Fibroblast of the conjunctiva (primary cell): ENCODE results near the gene CALHM4.

Experiments used
- DNase-seq: peaks from one replicate; pipeline ENCODE4 v3.0.0-alpha.2; 2010; ENCODE audit warnings: low read depth

CALHM4 gene

GRCh38 chr6:116542426-116542825 lies 11.1 kb upstream of the CALHM4 start:
- DNase-seq, result no peak

- DNase-seq, result no peak
These were observed 10.4 kb upstream of the CALHM4 start for GRCh38 chr6:116543149-116543548.

DNA sequence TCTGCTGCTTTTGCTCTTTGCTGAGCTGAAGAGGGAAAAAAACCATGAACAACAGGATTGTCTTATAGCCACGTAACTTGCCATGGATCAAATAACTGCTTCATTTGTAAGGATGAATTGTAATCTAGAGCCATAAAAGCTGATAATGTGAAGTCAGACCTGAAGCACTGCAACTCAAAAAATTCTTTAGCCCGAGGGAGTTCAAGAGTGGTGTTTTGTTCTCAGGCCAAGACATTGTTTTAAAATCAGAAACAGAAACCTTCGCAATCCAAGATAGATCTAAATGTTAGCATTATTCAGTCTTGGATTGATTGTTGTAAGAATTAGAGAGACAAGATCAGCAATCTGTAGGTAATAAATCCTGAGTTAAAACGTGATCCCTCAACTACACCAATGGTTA lies 7.9 kb upstream of the CALHM4 start, which contains the start of gene TRAPPC3L:
Gene TRAPPC3L (minus strand): TSS at position 34 of the 400 bp plus-strand sequence. CDS start 170 bp downstream, outside the sequence.
- DNase-seq, result no peak

DNA sequence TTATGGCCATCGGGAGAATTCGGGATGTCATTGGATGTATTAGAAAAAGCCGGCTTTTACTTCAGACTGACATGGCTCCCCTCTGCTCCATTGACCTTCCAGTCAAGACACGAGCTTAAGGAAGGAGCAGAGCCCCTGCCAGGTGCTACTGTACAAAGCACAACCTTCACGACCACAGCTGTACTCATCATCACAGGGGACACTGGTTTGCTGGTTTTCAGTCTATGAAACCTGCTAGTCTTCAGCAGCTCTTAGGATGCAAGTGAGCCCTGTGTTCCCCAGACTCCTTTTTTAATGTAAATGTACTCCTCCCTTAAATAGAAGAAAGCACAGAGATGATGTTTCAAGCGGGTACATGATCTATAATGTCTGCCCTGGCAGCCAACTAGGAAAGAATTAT lies 6.2 kb upstream of the CALHM4 start:
- no peak for DNase-seq

GRCh38 chr6:116550796-116551195 lies 2.8 kb upstream of the CALHM4 start:
- DNase-seq, result no peak

DNA sequence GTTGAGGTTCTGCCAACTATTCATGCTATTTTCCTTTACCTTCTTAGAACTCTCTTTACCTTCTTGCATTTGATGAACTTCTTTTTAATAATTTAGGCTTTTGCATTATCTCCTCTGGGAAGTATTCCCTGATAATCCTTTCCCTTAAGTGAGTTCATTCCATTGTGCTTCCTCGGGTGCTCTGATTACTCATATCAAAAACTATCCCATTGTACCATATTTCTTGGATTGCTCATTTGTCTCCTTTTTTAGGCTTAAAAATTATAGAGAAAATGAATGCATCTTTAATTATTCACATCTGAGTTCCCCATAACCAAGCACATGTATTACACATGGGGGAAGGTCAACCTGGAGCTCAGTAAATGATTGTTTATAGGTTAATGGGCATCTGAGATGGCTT lies 2.5 kb downstream of the CALHM4 start:
- no peak for DNase-seq

DNA sequence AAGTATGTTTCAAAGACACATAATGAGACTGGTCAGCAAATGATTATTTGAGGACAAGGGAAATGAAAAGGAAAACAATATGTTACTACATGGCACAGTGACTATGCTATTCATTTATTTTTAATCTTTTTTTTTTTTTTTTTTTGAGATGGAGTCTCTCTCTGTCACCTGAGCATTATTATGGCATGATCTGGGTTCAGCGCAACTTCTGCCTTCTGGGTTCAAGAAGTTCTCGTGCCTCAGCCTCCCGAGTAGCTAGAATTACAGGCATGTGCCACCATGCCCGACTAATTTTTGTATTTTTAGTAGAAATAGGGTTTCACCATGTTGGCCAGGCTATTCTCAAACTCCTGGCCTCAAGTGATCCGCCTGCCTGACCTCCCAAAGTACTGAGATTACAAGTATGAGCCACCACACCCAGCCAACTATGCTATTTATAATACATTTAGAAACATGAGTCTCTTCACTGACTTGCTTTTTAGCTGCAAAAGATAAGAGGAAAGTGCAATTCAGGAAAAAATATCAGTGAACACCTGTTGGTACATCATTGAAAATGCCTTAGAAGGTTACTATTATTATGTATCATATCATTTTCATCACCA lies 3.4 kb downstream of the CALHM4 start:
- no peak for DNase-seq

DNA sequence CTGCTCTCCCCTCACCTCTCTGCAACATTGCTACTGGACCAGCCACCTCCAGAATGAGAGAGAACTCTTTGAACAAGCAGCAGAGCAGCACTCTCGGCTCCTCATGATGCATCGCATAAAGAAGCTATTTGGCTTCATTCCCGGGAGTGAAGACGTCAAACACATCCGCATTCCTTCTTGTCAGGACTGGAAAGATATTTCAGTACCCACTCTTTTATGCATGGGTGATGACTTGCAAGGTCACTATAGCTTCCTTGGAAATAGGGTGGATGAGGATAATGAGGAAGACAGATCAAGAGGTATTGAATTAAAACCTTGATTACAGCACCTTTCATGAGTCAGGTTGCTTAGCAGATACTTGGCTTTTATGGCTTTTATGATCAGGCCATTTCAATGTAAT lies 4.3 kb downstream of the CALHM4 start:
- peak; percentile 84 for DNase-seq

DNA sequence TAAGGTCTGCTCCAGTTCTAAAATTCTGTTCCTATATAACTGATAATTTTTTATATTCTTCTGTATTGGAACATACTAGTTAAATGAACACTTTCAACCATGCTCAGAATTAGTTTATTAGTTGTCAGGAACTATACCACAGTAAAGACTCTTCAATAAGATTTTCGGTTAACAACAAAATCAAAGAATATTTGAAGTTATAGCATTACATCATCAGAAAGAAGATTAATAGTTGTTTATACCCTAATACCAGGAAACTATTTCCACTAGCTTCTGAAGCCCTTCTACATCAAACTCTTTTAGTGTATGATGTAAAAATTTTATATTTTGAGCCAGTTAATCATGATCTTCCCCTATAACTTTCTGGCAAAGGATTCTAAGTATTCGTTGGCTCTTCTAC lies 6.6 kb downstream of the CALHM4 start:
- DNase-seq, result no peak

DNA sequence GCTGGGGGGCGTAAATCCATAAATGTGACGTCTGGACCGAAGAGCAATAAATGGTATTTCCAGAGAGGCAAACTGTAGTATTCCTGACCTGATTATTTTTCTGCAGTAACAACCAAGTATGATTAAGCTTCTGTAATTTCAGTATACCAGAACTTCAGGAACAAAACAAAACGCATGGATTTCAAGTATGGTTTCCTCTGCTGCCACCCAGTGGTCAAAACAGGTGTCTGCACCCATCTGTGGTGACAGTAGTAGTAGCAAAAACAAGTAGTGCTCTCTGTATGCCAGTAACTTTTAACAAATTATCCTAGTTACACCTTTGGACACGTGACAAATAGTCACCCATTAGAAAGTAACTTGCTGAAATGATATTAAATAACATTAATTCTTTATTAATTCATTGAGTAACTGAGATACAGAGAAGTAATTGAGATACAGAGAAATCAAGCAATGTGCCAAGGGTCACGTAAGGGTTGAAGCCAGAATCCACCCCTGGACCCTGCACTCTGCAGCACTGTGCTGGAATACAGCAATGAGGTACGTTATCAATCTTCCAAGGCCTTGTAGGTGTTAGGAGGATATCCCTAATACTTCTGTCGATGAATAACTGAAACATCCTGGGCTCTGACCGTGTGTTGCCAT lies 7.9 kb downstream of the CALHM4 start:
- DNase-seq, result peak; percentile 43

- DNase-seq, result no peak
These were observed 8.5 kb downstream of the CALHM4 start for GRCh38 chr6:116562019-116562403.

- no peak for DNase-seq
These were observed 9.1 kb downstream of the CALHM4 start for GRCh38 chr6:116562614-116563013.

GRCh38 chr6:116563830-116564229 lies 10.3 kb downstream of the CALHM4 start:
- no peak for DNase-seq

DNA sequence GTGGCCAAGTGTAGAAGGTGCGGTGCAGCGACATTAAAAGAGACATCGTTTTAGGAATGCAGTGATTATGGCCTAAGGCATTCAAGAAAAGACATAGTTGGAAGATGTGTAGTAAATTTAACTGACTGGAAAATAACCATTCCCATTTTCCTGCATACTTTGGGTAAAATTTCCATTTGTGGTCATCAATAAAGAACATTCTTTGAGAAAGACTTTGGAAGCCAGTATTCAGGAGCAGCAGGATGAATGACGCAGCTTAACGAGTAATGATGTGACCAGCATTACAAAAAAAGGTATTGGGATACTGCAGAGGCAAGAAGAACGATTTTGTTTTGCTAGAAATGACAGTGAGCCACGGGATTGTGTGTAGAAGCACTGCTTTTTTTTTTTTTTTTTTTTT lies 10.8 kb downstream of the CALHM4 start:
- DNase-seq, result no peak

DNA sequence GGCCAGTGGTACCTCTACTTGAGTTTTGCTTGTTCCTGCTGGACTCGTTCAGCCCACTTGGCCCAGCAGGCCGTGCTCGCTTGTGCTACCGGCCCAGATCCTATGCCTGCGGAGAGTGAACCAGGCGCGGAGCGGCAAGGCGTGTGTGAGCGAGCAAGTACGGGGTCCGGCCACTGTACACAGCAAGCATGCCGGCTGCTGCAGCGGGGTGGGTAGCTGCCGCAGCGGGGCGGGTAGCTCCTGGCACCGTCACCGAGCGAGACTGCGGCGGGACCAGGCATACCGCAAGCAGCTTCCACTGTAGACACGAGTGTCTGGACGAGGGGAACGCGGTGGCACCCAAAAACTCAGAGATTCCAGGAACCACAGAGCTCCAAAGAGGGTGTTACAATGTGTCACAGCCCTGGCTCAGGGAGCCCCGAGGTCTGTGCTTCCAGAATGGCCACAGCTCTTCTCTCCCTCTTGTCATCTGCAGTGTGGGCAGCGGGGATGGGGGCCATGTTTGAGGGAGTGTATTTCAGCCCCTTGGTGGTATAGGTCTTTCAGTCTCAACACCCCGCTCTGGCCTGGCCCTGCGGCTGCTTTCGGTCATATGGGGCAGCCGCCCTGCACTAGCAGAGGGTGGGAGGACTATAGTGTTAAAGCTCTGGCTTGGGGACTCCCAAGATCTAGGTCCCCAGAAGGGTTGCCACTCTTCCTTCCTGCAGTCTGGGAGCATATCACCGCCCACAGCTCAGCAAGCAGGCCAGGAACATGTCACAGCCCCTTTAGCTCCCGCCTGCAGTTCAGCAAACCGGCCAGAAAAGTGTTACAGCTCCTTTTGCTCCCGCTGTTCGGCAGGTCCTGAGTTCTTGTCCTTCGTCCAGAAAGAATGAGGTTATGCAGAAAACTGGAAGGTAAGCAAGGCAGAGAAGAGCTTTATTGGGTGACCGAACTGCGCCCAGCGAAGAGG lies 11.6 kb downstream of the CALHM4 start:
- no peak for DNase-seq

- DNase-seq, result no peak
These were observed 14.6 kb downstream of the CALHM4 start for GRCh38 chr6:116568111-116568510.

DNA sequence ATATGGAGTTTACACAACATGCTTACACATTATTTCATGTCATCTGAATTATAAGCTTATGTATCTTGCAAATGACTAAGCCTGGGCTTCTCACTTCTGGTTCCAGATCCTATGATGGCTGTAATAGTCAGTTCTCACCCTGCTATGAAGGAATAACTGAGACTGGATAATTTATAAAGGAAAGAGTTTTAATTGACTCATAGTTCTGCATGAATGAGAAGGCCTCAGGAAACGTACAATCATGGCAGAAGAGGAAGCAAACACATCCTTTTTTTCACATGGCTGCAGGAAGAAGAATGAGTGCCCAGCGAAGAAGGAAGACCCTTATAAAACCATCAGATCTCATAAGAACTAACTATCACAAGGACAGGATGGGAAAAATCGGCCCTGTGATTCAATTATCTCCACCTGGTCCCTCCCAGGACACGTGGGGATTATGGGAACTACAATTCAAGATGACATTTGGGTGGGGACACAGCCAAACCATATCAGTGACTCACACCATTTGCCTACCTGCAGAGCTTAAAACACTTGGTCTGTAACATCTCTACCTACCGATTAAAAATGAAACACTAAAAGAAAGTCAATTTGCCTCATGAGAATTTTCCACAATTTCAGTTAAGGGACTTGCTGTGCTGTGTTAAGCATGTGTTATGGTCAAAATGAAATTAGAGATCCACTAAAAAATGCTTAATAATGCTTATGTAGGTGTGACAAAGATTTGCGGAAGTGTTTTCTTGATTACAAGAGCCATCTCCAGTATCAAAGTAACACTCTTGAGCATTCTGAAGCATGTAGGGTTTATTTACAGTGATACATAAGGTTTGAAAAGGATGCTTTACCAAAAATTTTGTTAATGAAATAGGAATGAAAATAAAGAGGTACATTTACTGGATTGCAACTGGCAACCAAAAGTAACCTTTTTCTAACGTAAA lies 15.5 kb downstream of the CALHM4 start:
- DNase-seq, result no peak

GRCh38 chr6:116570856-116571682 lies 17.5 kb downstream of the CALHM4 start, which contains the start of gene RWDD1:
RWDD1 (plus strand) TSS chr6:116571504; CDS start chr6:116571583, 79 bp downstream.
- DNase-seq, result peak; percentile 99

DNA sequence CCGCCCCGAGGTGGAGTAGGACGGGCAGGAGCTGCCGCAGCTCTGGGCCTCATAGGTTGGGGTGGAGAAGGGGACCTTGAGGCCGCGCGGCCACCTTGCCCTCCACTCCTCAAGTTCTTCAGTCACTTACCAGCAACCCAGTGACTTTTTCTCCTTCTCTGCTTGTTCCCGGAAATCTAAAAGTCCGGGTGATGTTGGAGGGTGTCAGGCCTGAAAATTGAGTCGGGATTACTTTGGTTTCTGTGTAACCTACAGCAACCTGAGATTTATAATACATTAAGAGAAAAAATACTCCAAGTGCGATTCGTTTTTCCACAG lies 18.1 kb downstream of the CALHM4 start:
- DNase-seq, result no peak

DNA sequence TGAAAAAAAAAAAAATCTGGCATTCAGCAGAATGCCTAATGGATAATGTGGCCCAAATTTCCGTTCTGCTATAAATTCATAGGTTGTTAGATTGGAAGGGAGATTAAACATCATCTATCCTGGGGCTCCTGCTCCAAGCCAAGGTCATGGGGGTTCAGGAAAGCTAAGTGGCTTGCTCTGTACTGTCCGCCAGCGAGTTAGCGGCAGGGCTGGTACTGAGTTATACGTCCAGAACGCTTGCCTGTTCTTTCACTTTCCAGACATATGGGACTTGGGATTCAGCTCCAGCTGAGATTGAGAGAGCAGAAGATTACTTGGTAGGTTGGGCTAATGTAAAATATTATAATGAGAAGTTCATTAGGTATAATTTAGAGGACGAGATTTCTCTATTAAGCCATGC lies 18.6 kb downstream of the CALHM4 start:
- no peak for DNase-seq

- DNase-seq, result no peak
These were observed 21.7 kb downstream of the CALHM4 start for GRCh38 chr6:116575227-116575626.
